Stimulated activated CD8-positive, alpha-beta memory T cell treated with anti-CD3 and anti-CD28 coated beads, Interleukin-7, amount 100 ng/mL, for 48 hours (primary cell): ENCODE results near the gene PTH1R.

Experiments
- DNase-seq, 2 donors: peaks; one replicate each; pipeline ENCODE4 v3.0.0-alpha.2; 2020; ENCODE audit warnings: low read depth in 1 of 2; ENCODE audit errors: extremely low read depth in 1 of 2

The PTH1R gene

DNA sequence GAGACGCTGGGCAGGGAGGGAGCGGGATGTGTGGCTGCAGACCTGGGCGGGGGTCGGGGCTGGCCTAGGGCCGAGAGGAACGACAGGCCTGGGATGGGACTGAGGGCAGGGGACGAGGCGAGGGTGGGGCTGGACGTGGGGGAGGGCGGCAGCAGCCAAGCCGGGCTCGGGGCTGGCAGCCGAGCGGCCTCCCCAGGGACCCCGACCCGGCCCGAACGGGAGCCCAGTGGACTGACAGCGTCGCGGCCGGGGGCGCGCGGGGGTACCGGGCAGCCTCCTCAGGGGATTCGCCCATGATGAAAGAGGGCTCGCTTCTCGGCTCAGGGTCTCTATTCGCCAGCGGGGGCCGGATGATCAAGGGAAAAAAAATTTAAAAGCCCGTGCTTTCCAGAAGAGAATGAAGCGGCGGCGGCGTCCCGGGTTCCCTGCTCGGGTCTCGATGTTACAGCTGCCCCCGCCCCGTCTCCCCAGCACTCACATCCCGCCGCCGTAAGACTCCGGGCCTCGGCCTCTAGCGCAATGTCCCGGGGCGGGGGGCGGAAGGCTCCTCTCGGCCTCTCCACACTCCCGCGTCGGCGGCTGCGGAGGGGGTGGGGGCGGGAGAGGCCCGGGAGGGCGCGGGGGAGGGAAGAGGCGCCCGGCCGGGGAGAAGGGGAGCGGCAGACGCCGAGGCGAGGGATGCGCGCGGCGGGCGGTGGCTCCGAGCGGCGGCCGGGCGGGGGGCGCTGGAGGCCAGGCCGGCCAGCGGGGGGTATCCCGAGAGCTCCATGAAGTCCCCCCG lies 4.3 kb downstream of the PTH1R start:
- no peak for DNase-seq

DNA sequence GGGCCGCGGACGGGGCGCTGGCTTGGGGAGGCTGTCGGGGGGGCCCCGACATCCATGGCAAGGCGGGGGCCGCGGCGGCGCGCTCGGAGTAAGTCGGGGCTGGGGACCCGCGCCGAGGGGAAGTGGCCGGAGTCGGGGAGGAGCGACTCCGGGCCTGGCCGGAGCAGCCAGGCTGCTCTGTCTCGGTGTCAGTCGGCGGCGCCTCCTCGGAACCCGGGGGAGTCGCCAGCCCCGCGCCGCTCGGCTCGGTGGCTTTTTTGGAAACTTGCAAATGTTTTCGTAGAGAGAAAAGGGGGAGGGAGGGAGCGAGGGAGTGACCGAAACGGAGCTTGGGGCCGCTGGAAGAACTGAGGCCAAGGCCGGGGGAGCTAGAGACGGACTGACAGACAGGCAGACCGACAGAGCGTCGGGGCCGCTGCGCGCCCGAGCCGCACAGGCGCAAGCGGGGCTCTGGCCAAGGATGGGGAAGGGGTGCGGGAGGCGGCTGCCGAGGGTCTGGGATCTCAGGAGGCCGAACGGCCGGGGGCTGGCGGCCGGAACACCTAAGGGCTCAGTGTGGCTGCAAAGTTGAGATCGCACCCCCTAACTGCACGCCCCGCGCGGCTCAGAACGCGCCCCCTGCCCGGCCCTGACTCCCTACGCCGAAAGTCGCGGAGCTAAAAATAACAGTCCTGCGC lies 5.0 kb downstream of the PTH1R start:
- no peak for DNase-seq

DNA sequence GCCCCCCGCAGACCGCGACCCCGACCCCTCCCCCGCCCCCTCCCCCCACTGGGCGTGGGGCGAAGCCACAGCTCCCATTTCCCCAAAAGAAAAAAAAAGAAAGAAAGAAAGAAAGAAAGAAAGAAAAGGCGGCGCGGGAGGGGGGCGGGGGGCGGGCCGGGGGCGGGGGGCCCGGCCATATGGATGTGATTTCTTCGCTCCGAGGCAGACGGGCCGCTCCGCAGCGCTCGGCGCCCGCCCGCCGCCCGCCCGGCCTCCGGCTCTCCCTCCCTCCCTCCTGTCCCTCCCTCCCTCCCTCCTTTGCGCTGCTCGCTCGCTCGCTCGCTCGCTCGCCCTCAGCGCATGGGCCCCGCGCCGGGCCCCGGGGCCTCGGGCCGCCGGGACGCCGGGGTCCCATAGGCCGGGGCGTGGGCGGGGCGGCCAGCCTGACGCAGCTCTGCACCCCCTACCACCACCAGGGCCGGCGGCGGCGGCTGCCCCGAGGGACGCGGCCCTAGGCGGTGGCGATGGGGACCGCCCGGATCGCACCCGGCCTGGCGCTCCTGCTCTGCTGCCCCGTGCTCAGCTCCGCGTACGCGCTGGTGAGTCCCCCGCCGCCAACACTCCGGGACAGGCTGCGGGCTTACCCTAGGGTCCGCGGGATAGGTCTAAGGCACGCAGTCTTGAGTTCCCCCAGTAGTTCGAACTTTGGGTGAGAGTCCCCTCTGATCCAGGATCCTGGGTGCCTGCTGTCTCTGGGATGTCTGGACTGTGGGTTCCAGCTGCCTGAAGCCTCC lies 5.7 kb downstream of the PTH1R start:
- DNase-seq, result no peak

DNA sequence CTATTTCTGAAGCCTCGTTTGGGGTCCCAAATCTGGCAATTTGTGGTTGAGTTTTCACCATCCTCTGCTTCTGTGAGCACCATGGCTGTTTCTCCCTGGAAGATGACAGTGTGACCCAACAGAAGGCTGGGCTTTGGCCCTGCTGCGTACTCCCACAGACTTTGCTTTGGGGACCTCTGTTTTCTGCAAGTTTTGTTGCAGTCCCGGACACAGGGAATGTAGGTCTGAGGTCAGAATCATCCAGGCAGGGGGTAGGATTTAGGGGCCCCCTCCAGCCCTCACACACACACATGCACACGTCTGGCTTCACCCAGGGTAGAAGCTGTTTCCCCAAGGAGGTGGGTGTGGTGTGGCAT lies 6.3 kb downstream of the PTH1R start:
- DNase-seq, result no peak

DNA sequence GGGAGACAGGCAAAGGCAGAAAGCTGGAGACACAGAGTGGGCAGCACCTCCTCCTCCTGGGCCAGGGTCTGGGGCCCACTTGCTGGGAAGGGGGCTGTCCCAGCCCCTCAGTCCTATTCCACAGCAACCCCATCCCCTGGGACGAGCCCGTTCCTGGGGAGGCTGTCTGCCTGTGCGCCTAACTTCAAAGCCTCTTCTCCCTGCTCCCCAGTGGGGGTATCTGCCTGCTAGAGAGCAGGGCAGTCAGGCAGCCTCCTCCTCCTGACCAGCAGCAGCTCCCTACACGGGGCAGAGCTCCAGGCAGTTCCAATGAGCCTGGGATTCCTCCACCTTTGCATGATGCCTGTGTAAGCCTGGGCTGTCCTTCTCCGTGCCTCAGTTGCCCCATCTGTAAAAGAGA lies 6.9 kb downstream of the PTH1R start:
- DNase-seq, result no peak

DNA sequence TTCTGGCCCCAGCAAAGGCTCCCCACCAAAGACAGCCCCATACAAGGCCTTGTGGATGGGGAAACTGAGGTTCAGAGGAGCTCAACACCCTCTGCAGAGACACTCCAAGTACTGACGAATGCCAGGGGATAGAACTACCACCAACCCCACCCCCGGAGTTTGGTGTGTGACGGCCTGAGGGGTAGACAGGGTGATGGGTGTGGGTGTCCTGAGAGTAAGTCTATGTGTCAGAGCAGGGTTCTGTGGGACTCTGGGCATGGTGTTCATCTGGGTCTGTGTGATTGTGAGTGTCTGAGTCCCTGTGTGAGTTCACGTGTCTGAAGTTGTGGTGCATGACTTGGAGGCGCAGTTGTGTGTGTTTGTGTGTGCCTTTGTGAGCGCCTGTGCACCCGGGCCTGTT lies 7.4 kb downstream of the PTH1R start:
- DNase-seq, result peak in 1 of 2 donors; percentile 20

DNA sequence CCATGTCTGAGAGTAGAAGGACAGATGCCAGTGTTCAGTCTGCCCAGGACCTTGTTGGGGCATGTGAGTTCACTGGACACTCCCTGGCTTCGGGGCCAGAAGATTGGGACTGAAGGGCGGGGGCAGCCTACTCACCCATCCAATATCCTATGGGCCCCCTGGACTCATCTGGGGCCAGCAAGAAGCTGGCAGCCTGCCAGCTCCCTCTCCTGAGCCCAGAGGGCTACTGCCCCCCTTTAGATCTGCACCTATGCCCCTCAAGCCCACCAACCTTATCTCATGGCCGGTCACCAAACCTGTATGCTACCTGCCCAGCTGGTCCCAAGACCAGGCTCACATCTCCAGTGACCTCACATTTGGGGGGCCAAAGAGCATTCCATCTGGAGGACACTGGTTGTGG lies 8.1 kb downstream of the PTH1R start:
- no peak for DNase-seq

DNA sequence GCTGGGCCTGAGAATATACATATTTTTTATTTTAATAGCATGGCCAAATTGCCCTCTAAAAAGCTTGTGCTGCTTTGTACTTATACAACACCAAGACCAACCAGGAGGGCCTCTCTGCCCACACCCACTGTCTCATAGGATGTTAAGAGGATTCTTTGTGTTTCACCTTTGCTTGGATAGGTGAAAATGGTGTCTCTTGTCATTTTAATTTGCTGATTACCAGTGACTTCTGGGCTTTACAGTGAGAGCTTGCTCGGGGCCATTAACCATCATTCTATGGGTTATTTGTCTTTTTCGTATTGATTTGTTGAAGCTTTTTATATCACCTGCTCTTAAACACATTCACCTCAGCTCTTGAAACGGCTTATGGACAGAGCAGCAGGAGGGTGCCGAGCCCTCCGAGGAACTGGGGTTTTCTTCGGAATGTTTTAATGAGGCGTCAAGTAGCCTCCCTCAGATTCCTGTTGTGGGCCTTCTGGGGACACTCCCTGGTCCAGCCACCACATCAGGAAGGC lies 10.5 kb downstream of the PTH1R start:
- no peak for DNase-seq

DNA sequence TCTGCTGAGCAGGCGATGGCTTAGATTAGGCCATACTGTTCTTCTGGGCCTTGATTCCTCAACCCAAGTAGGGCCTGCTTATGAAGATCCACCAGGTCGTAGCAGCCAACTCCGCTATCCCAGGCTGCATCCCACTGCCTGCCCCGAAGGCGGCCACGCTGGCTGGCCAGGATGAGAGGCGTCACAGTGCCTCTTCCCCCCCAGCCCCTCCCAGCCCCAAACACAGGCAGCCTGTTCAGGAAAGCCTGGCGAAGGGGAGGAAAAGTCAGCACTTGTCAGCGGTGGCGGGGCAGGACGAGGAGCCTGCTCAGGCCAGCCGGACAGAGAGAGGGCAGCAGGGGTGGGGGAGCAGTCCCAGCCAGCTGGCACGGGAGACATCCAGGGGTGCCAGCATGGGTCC lies 11.2 kb downstream of the PTH1R start:
- no peak for DNase-seq

DNA sequence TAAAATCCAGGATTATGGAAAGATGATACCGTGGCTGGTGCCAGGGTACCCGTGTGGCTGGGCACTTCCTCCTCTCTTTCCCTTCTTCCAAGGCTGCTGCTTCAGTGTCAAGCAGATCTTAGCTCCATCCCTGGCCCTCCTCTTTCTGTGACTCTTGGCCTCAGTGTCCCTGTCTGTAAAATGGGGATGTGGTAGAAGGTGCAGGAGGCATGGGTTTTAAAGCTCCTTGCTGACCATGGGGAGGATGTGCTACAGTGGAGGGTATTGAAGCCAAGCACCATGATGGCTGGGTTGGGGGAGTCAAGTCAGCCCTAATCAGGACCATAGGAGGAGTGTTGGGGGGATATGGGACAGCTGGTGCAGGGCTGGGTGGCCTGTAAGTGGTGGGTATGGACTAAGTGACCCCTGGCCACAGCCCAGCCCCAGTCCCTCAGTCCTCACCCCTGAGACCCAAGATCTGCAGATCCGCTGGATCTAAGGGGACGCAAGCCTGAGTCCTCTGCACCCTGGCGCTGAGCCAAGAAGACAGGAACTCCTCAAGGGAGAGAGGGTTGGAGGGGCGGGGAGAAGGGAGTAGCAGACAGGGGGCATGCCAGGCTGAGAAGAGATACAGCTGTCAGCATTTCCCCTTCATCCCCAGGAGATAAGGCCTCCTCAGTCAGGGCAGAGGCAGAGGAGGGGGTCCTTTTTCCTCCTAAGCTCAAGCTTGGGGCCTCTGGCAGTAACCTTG lies 12.0 kb downstream of the PTH1R start:
- no peak for DNase-seq

DNA sequence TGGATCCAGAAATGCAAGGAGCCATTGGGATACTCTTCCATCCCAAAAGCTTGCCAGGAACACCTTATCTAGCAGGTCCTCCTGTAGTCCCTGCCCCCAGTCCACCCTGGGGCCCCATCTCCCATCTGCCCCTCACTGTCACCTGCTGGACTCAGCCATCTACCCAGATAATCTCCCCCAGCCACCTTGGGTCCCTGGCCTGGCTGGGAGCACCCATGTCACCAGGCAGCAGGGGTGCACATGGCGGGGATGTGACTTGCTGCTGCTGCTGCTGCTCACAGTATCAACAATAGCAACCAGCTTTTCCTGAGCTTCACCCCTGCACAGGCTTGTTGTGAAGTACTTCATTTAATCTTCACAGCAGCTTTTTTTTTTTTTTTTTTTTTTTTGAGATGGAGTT lies 12.6 kb downstream of the PTH1R start:
- no peak for DNase-seq

DNA sequence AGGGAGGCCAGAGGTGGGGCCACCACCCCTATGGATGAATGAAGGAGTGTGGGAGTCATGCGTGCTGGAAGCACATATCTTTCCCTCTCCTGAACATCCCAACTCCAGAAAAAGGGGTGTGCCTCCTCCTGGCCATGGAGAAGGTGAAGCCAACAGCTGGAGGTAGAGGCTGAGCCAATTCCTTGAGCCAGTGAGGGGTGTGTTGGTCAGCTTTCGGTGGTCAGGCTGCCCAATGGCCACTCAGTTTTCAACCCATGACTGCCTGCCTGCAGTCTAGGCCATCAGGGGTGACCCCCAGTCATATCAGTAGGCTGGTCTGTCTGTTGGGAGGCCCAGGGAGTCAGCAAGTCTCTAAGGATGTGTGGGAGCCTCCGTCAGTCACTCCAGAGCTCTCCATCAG lies 13.6 kb downstream of the PTH1R start:
- no peak for DNase-seq

DNA sequence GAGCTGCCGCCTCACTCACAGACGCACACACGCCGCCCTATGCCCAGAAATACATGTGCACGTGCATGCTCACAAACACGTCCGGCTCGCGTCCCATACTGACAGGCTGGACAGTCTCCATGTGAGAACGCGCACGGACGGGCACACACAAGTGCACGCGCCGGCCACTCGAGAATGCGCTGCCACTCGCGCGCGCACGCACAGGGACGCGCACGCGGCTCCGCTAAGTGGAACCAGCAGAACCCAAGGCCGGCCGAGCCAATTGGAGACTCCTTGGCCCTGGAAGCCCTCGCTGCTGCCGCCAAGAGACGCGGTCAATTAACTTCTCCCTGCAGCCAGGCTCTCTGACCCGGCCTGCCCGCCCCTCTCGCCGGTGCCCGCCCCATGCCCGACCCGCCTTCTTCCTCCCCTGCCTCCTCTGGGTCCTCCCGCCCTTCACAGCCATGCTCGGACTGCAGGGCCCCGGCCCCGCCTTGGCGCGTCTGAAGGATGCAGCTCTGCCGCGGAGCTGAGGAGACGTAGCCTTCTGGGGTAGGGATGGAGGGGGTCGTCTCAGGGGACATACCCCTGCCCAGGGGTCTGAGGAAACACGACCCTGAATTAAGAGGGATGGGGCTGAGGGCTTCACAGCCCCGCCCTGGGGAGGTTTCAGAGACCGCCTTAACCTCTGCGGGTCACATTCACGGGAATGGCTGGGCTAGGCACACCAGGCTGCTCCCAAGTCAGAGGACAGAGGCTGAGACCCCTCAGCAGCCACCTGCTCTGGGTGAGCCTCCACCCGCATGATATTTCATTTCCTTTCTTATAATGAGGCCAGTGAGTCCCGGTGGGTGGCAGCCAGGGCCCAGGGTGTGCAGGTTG lies 15.0 kb downstream of the PTH1R start:
- DNase-seq, result no peak

DNA sequence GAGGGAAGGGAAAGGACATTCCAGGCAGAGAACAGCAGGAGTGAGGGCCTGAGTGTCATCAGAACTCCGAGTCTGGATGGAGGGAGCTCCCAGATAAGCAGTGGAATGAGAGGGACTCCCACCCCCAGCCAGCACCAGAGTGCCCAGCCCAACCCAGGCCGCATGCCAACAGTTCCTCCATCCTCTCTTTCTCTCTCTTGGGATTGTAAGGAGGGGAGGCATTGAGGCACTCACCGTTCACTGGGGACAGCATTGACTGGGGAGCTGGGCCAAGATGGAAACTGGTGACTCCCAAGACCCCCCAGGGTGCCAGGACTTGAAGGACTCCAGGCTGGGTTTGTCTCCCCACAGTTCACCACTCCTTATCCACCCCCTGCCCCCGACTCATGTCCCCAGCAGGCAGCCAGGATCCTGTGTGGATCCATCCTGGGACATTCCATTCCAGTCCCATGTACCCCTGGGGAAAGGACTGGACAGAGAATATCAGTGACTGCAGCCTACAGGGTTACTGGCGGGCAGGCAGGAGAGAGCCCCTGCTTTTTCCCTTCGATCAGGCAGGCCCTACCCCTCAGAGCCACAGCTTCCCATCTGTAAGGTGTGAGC lies 15.7 kb downstream of the PTH1R start:
- no peak for DNase-seq

DNA sequence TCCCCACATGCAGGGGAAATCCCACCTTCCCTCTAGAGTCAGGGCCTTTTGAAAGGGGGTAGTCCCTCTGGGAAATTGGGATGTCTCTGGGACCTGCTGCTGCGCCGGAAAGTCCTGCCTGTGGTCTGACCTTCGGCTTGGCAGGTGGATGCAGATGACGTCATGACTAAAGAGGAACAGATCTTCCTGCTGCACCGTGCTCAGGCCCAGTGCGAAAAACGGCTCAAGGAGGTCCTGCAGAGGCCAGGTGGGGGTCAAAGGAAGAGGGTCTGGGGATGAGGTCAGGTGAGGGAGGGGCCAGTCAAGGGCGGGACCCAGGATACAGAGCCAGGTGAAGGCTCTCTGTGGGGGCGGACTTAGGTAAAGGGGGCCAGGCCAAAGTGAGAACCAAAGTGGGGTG lies 16.2 kb downstream of the PTH1R start:
- DNase-seq, result no peak

DNA sequence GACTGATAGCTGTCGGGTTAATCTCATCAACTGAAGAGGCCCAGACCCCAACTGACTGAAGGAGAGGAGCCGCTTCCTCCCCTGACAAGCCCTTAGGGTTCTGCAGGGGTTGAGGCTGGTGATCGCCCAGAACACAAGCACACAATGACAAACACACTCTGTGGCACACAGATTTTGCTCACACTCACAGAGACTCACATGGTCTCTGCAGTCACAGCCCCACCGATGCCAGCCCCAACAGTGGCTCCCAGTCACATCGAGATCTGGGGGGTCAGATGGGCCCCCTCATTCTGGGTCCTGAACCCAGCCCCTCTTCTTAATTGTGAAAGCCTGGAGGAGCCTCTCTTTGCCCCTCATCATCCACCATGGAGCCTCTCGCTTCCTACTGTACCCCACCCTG lies 16.7 kb downstream of the PTH1R start:
- no peak for DNase-seq

DNA sequence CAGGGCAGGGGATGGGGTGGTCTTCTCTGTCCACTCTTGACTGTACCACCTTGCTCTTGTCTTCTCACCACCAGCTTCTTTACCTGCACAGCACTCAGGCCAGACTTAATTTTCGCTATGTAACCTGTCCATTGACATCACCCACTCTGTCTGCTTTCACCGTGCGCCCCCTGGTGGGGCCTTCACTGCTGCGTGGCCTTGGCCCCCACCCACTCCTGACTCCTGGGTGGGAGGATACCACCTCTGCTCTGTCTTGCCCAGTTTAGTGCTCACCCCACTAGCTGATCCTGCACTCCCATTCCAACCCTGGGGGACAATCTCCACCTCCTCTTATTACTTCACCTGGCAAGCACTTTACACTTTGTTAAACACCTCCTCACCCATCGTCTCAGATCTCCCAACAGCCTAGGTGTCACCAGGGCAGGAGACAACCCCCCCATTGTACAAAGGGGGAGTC lies 17.7 kb downstream of the PTH1R start:
- DNase-seq, result peak; percentile 43 to 50

DNA sequence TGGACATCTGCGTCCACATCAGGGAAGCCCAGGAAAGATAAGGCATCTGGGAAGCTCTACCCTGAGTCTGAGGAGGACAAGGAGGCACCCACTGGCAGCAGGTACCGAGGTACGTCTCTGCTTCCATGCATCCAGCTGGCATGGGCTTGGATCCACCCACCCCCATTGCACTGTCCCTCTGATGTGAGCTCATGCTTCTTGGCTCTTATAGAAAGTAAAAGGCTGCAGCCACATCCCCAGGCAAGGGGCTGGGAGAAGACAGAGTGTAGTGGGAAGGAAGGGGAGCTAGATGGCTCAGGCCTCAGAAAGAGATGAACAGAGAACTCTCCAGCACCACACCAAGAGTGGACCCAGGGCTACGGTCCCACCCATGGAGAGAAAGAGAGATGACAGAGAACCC lies 18.2 kb downstream of the PTH1R start:
- DNase-seq, result no peak

DNA sequence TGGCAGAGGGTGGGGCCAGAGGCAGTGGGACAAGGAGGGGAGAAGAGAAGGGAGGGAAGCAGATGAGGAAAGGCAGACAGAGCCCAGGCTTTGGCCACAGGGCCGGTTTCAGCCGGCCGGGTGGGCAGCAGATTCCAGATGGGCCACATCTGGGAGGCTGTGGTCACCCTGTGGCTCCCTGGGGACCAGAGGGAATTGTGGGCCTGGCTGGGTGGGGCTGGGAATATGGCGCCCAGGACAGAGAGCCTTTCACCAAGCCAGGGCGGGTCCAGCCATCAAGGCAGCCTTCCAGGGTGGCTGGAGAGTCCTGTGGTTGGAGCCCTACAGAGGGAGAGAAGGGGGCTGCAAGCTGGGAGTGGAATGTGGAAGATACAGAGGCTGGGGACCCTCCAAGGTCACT lies 18.9 kb downstream of the PTH1R start:
- DNase-seq, result no peak

DNA sequence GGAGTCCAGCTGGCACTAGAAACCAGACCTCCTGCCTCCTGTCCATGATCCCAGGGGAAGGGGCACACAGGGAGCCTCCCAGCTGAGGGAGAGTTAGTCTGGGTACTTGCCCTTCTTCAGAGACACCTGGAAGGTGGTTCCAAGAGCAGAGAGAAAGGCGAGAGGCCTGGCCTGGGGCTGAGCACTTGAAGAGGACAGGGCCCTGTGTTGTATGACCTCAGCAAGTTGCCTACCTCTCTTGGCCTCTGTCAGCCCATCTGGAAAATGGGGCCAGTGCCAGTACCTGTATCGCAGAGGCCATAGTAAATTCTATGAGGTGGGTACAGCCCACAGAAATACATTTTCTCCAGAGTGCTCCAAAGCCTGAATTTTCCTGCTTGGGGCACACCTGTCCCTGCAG lies 19.5 kb downstream of the PTH1R start:
- DNase-seq, result no peak
